Neural cell (in vitro differentiated cells): ENCODE measurements around the gene IMMP2L.

Experiments used
- POLR2AphosphoS5 ChIP-seq: IDR thresholded peaks from 2 replicates; pipeline ENCODE4 v1.6.1; 2012
- TAF1 ChIP-seq: IDR thresholded peaks from 2 replicates; pipeline ENCODE4 v1.6.1; 2012; ENCODE audit warnings: low read depth

DNA sequence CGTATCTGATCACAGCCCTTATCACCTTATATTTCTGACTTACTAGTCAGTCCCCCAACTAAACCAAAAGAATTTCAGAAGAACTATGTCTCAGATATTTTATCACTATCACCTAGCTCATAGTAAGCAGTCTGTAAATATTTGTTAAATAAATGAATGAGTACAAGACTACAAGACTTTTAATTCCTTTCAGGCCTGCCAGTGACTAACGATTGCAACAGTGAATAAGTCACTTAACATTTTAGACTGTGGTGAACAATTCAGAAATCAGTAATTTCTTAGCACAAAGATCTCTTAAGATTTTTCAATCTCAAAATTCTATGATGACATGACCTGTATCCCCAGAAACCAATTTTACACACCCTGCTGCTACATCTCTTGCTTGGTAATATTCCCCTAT lies 162.2 kb downstream of the IMMP2L start:
- TF ChIP-seq TAF1 (no peak), POLR2AphosphoS5 (no peak)
